HCT116 (cell line): ENCODE measurements around the gene BMP8B.

Experiments
- CTCF ChIP-seq, 3 experiments: fragments of 200-600 bp in 1 of 3; sonication (generic) in 1 of 3; IDR thresholded peaks in 2 of 3; conservative IDR thresholded peaks in 1 of 3; 2 replicates each; pipeline ENCODE4 v1.5.1; 2012 to 2017; ENCODE audit warnings: low read depth in 2 of 3, low read length in 2 of 3, antibody characterized with exemption in 1 of 3, borderline replicate concordance in 1 of 3, control low read depth in 1 of 3, mild to moderate bottlenecking in 1 of 3, mixed read lengths in 1 of 3, mixed run types in 1 of 3, moderate library complexity in 1 of 3; ENCODE audit not compliant: insufficient read depth in 1 of 3
- SRF ChIP-seq: IDR thresholded peaks from 2 replicates; pipeline ENCODE4 v1.6.1; 2012; ENCODE audit warnings: low read depth

GRCh38 chr1:39759436-39759726 is 29.3 kb downstream of the BMP8B start:
- TF ChIP-seq SRF (no peak), CTCF (IDR thresholded peaks at IDR 0.05 in 2 of 3, conservative IDR thresholded peaks at IDR 0.05 in 1 of 3; ENCODE audit: borderline replicate concordance in 1 of 3, insufficient read depth in 1 of 3, low read depth in 2 of 3, low read length in 2 of 3) (no peak)
